AG20443 (cell line): ENCODE measurements around the gene MAP3K21.

ENCODE experiments used
- DNase-seq: peaks from one replicate; pipeline ENCODE4 v3.0.0; 2012; ENCODE audit warnings: low spot score, mixed read lengths

Gene MAP3K21

DNA sequence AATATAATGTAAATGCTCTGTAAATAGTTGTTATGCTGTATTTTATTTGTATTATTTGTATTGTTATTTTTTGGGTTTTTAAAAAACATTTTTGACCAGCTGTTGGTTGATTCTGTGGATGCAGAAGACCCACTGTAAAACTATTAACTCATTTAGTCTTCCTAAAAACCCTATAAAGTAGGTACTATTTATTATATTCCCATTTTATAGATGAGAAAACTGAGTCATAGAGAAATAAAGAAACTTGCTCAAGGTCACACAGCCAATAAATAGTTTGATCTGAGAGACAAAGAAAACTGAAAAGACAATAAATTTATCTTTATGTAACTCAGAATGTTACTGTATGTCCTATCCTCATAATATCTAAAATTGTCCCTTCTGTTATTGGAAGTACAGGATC, 1.2 kb upstream of the MAP3K21 start:
- no peak for DNase-seq

GRCh38 chr1:233326811-233327650, 493 bp upstream of the MAP3K21 start:
- peak; percentile 39 for DNase-seq

GRCh38 chr1:233328142-233328921, 808 bp downstream of the MAP3K21 start:
- DNase-seq: peak; percentile 26

DNA sequence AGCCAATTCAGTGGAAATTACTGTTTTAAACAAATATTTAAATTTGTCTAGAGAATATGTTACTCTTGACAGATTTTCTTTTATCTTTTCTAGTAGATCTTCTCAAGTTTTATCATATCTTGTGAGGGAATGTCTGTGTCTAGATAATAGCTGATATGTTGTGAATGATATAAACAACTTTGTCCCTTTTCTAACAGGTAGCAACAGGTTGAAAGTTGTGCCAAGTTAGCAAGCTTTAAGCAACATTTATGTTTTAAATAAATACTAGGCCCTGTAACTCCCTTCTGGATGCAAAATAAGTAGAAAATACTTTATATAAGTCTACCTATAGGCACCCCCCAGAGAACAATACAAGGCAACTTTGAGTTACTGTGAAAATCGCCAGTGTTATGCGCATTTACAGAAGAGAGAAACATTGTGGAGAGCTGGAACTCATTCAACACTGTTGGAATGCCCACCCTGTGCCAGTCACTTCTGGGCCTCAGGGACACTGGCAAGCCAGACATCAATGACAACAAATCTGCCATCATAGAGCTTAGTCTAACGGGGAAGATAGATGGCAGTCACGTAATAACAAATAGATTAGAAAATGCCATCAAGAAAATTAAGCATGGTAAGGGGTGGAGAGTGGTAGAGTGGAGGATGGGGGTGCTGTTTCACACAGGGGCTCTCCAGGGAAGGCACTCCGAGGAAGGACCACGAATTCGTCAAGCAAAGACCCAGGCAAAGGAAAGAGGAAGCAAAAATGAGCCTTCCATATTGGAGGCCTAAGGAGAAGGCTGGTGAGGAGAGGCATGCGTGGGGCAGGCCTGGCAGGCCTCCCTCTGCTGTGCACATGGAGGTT, 4.4 kb downstream of the MAP3K21 start:
- DNase-seq: no peak

GRCh38 chr1:233333086-233333485, 5.6 kb downstream of the MAP3K21 start:
- no peak for DNase-seq

- DNase-seq: no peak
Measured at GRCh38 chr1:233334092-233334491, 6.6 kb downstream of the MAP3K21 start.

DNA sequence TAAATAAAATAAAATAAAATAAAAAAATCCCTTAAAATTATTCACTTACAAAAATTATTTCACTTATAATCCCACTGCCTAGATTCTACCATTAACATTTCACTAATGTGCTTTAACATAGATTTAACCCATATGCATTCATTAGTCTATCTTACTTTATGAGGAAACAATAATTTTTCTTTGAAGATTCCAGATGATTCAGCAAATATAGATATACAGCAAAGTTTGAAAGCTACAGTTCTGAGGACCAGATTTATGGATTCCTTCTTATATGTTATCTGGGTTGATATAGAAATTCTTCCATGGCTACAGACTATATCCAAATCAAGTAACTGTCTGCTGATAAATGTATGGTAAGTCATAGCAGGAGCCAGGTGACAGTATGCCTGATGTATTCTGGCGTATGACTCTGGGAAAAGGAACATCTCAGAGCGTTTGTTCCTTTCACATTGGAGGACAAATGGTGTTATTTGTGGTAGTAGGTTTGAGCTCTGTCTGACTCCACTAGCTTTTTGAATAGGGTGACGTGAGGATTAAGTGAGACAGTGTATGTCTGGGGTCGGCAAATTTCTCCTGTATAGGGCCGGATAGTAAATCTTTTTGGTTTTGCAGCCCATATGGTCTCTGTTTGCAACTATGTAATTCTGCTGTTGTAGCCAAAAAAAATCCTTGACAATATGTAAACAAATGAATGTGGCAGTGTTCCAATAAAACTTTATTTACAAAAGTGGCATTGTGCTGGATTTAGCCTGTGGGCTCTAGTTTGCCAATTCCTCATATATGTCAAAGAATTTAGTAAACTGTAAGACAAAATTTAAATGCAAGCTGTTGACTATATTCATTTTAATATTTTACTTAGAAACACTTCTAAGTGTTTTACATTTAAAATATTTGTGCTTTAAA, 9.3 kb downstream of the MAP3K21 start:
- no peak for DNase-seq

DNA sequence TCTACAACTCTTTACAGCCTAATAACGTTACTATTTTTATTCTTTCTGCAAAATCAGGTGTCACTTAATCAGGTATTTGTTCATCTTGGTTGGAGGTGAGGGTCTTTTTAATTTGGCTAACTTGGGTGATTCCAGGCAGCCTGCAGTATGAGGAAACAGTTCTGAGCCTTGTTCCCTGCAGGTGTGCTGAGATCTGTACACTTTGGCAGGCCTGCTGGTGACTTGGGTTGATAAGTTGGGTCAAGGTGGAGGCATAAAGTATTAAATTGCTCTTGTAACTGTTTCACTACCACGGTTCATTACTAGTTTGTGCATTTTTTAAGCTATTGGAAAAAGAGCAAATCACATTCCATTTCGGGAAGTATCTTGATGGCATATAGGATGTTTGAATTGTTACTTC, 10.0 kb downstream of the MAP3K21 start:
- DNase-seq: no peak

- DNase-seq: no peak
Measured at GRCh38 chr1:233338102-233338501, 10.6 kb downstream of the MAP3K21 start.

GRCh38 chr1:233340031-233340555, 12.6 kb downstream of the MAP3K21 start:
- DNase-seq: no peak

DNA sequence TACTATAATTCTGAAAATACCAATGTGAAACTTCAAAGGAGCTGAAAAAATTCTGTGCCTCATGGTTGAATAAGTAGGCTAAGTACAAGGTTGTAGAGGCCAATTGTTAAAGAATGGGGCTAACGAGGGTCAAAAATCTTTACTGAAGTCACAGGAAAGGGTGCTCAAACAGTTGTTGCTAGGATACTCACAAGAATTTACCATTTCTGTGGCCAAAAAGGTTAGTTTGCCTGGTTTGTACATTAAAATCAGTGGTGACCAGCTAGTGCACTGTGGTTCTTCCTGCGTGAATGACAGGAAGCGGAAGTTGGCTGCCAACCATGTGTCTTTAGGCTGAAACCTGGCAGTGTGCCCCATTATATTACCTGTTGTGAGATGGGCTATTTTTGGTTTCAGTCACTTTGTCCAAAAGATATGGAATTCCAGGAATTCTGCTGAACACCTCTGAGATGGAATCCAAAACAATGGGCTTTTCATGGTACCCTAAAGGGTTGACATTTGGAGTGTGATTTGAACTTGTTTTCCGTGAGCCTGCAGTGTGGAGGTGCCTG, 13.5 kb downstream of the MAP3K21 start:
- no peak for DNase-seq

DNA sequence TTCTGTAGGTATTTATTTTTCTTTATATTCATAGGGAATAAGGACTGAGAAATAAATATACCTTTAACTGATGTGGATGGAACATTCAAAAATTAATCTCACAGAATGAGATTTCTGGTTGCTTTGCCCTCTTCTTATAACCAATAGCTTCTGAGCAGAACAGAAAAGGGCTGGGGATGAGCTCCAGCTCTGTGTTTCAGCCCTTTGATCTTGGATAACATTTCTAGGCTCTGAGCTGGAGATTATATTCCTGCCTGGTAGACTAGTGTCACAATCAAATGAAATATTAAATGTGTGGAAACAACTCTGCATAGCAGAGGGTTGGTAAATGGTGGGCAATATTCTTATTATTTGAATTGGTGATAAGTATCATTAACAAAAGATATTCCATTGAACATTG, 14.6 kb downstream of the MAP3K21 start:
- no peak for DNase-seq

- DNase-seq: no peak
Measured at GRCh38 chr1:233343262-233343661, 15.7 kb downstream of the MAP3K21 start.

GRCh38 chr1:233347338-233347737, 19.8 kb downstream of the MAP3K21 start:
- no peak for DNase-seq

GRCh38 chr1:233349137-233349536, 21.6 kb downstream of the MAP3K21 start:
- DNase-seq: no peak

GRCh38 chr1:233354983-233355382, 27.5 kb downstream of the MAP3K21 start:
- no peak for DNase-seq

DNA sequence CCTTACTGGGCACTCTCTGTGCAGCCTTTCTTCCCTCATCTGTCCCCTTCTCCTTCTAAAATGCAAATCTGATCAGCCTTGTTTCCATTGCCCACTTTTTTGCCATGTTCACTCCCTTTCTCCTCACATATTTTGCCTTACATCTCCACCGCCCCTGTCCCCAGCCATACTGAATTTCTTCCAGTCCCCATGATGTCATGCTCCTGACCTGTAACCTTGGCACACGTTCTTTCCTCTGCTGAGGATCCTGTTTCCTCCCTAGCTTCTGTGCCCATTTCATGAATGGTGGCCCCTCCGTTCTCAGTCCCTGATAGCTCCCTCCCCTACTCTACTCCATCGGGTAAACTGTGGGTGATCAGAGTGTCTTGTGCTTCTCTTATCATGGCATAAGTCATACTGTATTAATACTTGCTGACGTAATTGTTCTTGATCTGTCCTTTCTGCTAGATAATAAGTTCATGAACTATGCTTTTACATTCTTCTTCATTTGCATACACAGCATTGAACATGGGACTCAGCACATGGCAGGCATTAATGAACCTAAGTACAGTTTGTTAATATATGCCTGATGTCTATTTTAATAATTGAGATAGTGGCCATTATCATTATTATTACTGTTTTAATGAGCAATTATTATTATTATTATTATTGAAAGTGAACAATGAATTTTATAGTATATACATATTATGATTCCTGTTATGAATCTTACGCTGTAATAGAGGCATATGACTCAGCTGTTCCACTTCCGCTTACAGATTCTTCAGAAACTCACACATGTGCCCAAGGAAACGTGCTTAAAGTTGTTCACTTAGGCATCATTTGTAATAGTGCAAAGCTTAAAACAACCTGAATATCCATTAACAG, 28.5 kb downstream of the MAP3K21 start:
- DNase-seq: no peak

DNA sequence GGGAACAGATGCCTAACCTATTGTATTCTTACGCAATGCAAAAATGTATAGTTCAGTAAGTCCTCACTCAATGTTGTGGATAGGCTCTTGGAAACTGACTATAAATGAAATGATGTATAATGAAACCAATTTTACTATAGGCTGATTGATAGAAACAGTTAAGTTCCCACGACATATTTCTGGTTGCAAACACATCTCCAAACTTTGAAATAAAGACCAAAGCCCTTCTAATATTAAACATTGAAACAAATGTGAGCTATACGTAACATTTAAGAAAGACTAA, 29.1 kb downstream of the MAP3K21 start:
- DNase-seq: no peak

DNA sequence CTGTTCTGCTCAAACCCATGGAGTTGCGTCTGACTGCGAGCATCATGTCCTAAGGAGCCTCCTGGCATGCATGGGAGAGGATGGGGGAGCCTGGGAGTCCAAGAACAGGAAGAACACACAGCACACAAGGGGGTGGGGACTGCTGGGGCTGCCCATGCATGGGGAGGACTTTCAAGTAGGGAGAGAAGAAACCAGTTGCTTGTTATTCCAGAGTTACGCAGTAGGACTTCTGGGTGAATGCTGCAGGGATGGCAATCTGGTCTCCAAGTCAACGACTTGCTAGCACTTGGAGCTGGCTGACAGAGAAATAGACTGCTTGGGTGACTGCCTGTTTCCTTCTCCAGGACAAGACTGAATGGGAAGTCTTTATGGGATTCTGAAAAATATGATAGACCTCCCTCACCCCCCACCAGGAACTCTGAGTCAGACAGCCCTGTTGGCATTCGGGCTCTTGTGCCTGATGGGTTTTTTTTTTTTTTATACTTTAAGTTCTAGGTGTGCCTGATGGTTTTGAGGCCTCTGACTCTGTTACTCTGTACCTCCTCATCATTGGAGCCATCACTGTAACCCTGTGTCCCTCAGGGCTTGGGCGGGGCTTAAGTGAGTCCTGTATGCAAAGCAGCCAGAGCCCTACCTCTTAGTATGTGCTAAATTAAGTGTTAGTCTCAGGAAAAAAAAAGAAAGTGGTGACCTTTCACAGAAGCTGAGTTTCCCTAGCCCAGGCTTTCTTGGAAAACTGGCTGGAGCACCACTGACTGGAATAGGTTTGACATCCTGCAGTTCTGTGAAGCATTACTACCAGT, 30.3 kb downstream of the MAP3K21 start:
- DNase-seq: no peak
